Suprapubic skin (tissue), 4 donors: ENCODE measurements around the gene TMEM167A.

Experiments used
- CTCF ChIP-seq, 2 donors: fragments of 200-600 bp in 1 of 2; fragments of 450-650 bp in 1 of 2; sonication (generic) in 1 of 2; IDR thresholded peaks; one replicate each; pipeline ENCODE4 v1.5.1; 2016 to 2019; ENCODE audit warnings: antibody characterized with exemption in 2 of 2, mild to moderate bottlenecking in 1 of 2, moderate library complexity in 1 of 2
- EP300 ChIP-seq: sonication (generic); formaldehyde crosslinking; IDR thresholded peaks from one replicate; pipeline ENCODE4 v1.6.1; 2017; ENCODE audit warnings: antibody characterized with exemption
- POLR2A ChIP-seq, 2 donors: fragments of 450-650 bp; IDR thresholded peaks; one replicate each; pipeline ENCODE4 v1.6.1; 2017; ENCODE audit warnings: antibody characterized with exemption in 2 of 2, mild to moderate bottlenecking in 2 of 2, moderate library complexity in 2 of 2
- POLR2AphosphoS5 ChIP-seq, 3 donors: sonication (generic); formaldehyde crosslinking; IDR thresholded peaks; one replicate each; pipeline ENCODE4 v1.6.1; 2017; ENCODE audit warnings: antibody characterized with exemption in 3 of 3

GRCh38 chr5:83034036-83034435 is 43.2 kb downstream of the TMEM167A start:
- no peak for TF ChIP-seq CTCF (IDR thresholded peaks at IDR 0.05)
- no peak for TF ChIP-seq EP300
- no peak for TF ChIP-seq POLR2A (IDR thresholded peaks at IDR 0.05)
- no peak for TF ChIP-seq POLR2AphosphoS5 (IDR thresholded peaks at IDR 0.05)
